GM19099 (cell line): ENCODE results near the gene DDX10.

Experiments used
- POLR2A ChIP-seq: IDR thresholded peaks from 3 replicates; pipeline ENCODE4 v1.6.1; 2011; ENCODE audit warnings: low read depth; ENCODE audit not compliant: insufficient read length; ENCODE audit errors: extremely low read depth

Gene DDX10

GRCh38 chr11:108933630-108934029 is 268.8 kb downstream of the DDX10 start:
- TF ChIP-seq POLR2A = no peak

- no peak for TF ChIP-seq POLR2A
These were observed 269.4 kb downstream of the DDX10 start for GRCh38 chr11:108934289-108934688.

DNA sequence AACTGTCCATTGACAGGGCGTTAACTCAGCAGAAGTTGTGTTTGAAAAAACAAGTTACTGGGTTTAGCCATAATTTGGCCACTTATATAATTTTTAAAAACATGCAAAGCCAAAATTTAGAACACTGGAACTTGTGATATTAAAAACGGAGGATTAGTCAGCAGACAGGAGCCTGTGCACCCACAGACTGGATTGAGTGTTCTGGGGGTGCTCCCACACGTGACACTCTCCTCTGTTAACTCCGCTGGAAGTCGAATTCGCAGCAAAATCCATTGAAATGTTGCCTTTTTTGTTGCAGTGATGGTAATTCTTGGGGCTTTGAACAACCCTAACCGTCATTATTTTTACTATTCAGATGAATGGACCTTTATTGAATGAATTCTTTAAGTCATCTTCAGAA is 269.8 kb downstream of the DDX10 start:
- TF ChIP-seq POLR2A = no peak

GRCh38 chr11:108937746-108938145 is 272.9 kb downstream of the DDX10 start:
- TF ChIP-seq POLR2A = no peak

- TF ChIP-seq POLR2A = no peak
These were observed 273.7 kb downstream of the DDX10 start for GRCh38 chr11:108938604-108939003.

DNA sequence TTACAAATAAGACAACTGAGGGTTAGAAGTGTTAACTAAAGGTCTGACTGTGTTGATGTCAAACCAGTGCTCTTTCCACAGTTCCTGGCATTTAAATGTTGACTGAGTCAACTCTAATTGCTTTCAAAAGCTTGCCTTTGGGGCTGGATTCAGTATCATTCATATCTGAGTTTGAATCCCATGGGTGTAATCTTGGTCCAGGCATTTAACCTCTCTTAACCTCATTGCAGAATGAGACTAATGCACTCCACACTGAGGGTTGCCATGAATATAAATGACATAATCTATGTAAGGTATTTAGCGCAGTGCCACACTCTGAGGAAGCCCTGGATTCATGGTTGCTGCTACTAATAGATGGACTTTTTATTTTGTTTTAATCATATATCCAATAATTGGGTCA is 274.3 kb downstream of the DDX10 start:
- TF ChIP-seq POLR2A = no peak

GRCh38 chr11:108943853-108944252 is 279.0 kb downstream of the DDX10 start:
- TF ChIP-seq POLR2A = no peak

- TF ChIP-seq POLR2A = no peak
These were observed 279.8 kb downstream of the DDX10 start for GRCh38 chr11:108944471-108945178.

GRCh38 chr11:108945341-108945740 is 280.5 kb downstream of the DDX10 start:
- no peak for TF ChIP-seq POLR2A

GRCh38 chr11:108947654-108948570 is 283.0 kb downstream of the DDX10 start:
- no peak for TF ChIP-seq POLR2A

DNA sequence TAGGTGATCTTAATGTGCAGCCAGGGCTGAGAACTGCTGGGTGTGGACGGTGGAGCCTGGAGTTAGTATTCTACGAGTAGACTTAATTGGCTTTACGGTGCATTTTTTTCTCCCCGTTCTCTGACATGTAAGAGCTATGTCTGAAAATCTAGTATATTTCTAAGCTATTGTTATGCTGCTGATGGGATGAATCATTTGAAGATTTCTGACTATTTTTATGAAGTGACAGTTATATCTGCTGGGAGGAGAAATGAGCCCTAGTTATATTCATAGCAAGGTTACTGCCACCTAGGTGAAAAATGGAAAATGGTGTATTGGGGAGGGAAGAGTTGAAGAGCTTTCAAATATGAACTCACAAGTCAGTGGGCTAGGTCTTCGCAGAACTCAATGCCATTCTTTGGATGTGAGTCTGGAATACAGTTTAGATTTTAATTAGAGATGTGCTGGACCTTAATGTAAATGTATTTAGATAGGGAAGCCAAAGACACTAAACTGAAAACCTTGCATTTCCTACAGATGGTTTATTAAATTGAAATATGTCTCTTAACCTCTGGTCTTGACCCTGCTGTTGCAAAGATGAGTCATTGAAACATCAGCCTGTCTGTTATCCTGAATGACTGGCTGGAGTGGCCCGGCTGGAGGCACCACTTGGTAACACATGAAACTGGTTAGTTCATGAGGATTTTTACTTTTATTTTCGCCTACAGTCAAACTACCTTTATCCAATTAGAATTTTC is 293.7 kb downstream of the DDX10 start:
- TF ChIP-seq POLR2A = no peak

- TF ChIP-seq POLR2A = no peak
These were observed 294.4 kb downstream of the DDX10 start for GRCh38 chr11:108959105-108959761.

- no peak for TF ChIP-seq POLR2A
These were observed 295.0 kb downstream of the DDX10 start for GRCh38 chr11:108959874-108960273.

DNA sequence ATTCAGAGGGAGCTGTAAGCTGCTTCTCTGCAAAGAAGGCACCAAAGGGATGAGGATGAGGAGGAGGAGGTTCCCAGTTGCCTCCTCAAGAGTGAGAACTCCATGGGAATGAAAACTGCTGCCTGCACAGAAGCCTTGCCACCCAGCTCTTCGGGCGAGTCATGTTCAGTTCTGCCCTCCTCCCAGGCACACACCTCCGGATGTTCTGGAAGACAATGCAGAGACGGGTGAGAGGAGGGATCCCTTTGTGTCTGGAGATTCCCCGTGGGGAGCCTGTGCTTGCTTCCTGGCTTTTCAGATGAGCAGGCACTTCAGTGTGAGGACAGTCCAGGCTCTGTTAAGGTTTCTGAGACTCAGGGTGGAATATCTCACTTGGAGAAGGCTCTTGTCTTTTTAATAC is 295.6 kb downstream of the DDX10 start:
- TF ChIP-seq POLR2A = no peak

GRCh38 chr11:108961095-108961494 is 296.2 kb downstream of the DDX10 start:
- no peak for TF ChIP-seq POLR2A

DNA sequence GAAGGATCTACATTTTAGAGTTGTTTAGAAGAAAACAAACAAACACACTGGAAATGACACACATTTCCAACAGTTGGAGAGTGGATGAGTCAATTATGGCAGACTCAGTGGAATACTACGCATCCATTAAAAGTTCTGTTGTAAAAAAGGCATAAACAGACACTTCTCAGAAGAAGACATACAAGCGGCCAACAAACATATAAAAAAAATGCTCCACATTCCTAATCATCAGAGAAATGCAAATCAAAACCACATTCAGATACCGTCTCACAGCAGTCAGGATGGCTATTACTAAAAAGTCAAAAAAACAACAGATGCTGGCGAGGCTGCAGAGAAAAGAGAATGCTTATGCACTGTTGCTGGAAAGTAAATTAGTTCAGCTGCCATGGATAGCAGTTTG is 298.2 kb downstream of the DDX10 start:
- no peak for TF ChIP-seq POLR2A
